Measurements from ENCODE around the gene MUC3A.

MUC3A gene

DNA sequence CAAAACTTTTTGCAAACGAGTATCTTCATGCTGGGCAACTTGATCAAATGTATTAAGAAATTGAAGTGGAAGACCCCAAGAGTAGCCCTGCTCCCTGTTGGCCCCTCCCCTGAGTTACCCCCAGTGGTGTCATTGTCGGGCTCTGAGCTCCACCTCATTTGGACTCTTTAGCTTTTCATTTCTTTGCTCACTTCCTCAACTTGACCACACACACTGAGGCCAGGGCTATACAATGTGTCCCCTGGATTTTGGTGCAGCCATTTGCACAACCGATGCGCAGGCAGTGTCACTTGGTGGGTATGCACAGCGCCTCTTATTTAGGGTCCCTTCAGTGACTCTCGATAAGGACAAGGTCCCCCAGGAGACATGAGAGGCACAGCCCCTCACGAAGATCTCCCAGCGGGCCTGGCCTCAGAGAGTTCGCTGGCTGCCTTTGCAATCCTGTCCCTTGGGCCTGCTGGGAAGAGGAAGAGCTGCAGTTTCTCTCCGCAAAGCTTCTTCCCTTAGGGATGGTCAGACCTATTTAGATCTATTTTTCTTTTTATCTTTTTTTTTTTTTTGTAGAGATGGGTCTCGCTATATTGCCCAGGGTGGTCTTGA lies 2.5 kb upstream of the MUC3A start:
- Histone ChIP-seq H3K36me3 (ENCODE audit: control insufficient read depth, insufficient read depth, low read length, severe bottlenecking) (no peaks in the 10 kb centered on the region), H3K9me3 (ENCODE audit: control insufficient read depth, low read length) (peaks cover 5% of the 10 kb centered on the region), H3K27me3 (replicated peaks; ENCODE audit: control insufficient read depth, insufficient read depth, low read length) (peaks cover 45% of the 10 kb centered on the region), H3K4me3 (ENCODE audit: low read length) (no peak overlapping the region), H3K4me1 (ENCODE audit: control insufficient read depth, insufficient read depth, low read length) (peaks cover 5% of the 10 kb centered on the region), H3K9ac (ENCODE audit: low read length) (no peak overlapping the region)
- no peak for DNase-seq (ENCODE audit: low read depth)

DNA sequence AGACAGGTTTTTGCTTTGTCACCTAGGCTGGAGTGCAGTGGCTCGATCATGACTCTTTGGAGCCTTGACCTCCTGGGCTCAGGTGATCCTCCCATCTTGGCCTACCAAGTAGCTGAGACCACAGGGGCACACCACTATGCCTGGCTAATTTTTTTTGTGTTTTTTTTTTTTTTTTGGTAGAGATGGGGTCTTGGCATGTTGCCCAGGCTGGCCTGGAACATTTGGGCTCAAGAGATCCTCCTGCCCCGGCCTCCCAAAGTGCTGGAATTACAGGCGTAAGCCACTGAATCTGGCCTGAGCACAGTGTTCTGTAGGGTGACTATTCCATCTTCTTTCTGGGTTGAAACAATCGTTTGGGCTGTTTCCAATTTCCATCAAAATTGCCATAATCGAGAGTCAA lies 1.5 kb upstream of the MUC3A start:
- H3K27me3 ChIP-seq (replicated peaks; ENCODE audit: control insufficient read depth, insufficient read depth, low read length), result peaks cover 48% of the 10 kb centered on the region
- no peak for DNase-seq (ENCODE audit: low read depth)
- no peaks in the 10 kb centered on the region for H3K36me3 ChIP-seq (ENCODE audit: control insufficient read depth, insufficient read depth, low read length, severe bottlenecking)
- peaks cover under 1% of the 10 kb centered on the region for H3K4me1 ChIP-seq (ENCODE audit: control insufficient read depth, insufficient read depth, low read length)
- peaks cover 5% of the 10 kb centered on the region for H3K9me3 ChIP-seq (ENCODE audit: control insufficient read depth, low read length)
- H3K4me3 ChIP-seq (ENCODE audit: low read length), result no peak overlapping the region
- no peak overlapping the region for H3K9ac ChIP-seq (ENCODE audit: low read length)

DNA sequence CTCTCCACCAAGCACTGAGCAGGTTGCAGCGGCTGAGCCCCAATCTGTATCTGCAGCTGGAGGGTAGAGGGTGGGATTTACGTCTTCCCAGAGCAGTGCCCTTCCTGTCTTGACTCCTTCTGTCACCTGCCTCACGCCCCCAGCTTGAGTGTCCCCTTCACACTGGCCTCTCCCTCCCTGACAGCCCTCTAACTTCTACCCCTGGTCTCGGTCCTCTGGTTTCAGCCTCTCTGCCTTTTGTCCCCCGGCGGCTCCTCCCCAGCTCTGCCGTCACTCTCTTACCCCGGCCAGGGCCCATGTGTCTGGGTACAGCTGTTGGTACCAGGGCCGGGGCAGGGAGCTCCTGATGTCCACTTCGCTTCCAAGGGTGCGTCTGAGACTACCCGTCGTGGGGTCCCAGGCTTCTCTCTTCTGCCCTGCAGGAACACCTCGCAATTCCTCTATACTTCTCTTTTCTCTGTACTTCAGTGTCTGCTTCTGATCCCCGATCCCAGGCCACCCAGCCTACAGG lies 654 bp downstream of the MUC3A start:
- H3K27me3 ChIP-seq (replicated peaks; ENCODE audit: control insufficient read depth, insufficient read depth, low read length), result peaks cover 55% of the 10 kb centered on the region
- H3K36me3 ChIP-seq (ENCODE audit: control insufficient read depth, insufficient read depth, low read length, severe bottlenecking), result no peaks in the 10 kb centered on the region
- no peak overlapping the region for H3K4me3 ChIP-seq (ENCODE audit: low read length)
- H3K9ac ChIP-seq (ENCODE audit: low read length), result no peak overlapping the region
- no peaks in the 10 kb centered on the region for H3K4me1 ChIP-seq (ENCODE audit: control insufficient read depth, insufficient read depth, low read length)
- peaks cover 10% of the 10 kb centered on the region for H3K9me3 ChIP-seq (ENCODE audit: control insufficient read depth, low read length)
- DNase-seq (ENCODE audit: low read depth), result no peak

DNA sequence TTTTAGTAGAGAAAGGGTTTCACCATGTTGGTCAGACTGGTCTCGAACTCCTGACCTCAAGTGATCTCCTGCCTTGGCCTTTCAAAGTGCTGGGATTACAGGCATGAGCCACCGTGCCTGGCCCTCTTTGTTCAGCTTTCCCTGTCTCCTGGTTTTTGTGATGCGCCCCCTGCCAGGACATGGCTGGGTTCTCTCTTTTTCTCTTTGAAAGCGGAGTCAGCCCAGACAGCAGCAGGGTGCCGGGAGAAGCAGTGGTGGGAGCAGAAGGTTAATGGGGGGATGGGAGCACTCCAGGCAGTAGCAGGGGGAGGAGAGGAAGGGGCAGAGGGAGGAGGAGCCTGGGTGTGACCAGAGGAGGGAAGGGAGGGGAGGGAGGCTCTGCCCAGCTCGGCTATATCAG lies 1.8 kb downstream of the MUC3A start:
- Histone ChIP-seq H3K9ac (ENCODE audit: low read length) (no peak overlapping the region), H3K27me3 (replicated peaks; ENCODE audit: control insufficient read depth, insufficient read depth, low read length) (peaks cover 52% of the 10 kb centered on the region), H3K36me3 (ENCODE audit: control insufficient read depth, insufficient read depth, low read length, severe bottlenecking) (no peaks in the 10 kb centered on the region), H3K9me3 (ENCODE audit: control insufficient read depth, low read length) (peaks cover 15% of the 10 kb centered on the region), H3K4me3 (ENCODE audit: low read length) (no peak overlapping the region), H3K4me1 (ENCODE audit: control insufficient read depth, insufficient read depth, low read length) (no peaks in the 10 kb centered on the region)
- no peak for DNase-seq (ENCODE audit: low read depth)

DNA sequence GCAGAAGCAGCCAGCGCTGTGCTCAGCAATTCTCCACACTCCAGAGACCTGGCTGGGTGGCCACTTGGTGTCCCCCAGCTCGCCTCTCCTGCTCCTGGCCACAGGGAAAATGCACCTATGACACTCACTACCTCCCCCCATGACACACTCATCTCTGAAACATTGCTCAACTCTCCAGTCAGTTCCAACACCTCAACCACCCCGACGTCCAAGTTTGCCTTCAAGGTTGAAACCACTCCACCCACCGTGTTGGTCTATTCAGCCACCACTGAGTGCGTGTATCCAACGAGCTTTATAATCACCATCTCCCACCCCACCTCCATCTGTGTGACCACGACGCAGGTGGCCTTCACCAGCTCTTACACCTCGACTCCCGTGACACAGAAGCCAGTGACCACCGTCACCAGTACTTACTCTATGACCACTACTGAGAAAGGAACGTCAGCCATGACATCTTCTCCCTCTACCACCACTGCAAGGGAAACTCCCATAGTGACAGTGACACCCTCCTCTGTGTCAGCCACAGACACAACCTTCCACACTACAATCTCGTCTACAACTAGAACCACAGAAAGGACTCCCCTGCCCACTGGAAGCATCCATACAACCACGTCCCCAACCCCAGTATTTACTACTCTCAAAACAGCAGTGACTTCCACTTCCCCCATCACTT lies 2.7 kb downstream of the MUC3A start:
- no peak overlapping the region for H3K4me3 ChIP-seq (ENCODE audit: low read length)
- DNase-seq (ENCODE audit: low read depth), result no peak
- no peaks in the 10 kb centered on the region for H3K36me3 ChIP-seq (ENCODE audit: control insufficient read depth, insufficient read depth, low read length, severe bottlenecking)
- H3K9ac ChIP-seq (ENCODE audit: low read length), result no peak overlapping the region
- H3K27me3 ChIP-seq (replicated peaks; ENCODE audit: control insufficient read depth, insufficient read depth, low read length), result peaks cover 51% of the 10 kb centered on the region
- H3K4me1 ChIP-seq (ENCODE audit: control insufficient read depth, insufficient read depth, low read length), result no peaks in the 10 kb centered on the region
- H3K9me3 ChIP-seq (ENCODE audit: control insufficient read depth, low read length), result peaks cover 22% of the 10 kb centered on the region

DNA sequence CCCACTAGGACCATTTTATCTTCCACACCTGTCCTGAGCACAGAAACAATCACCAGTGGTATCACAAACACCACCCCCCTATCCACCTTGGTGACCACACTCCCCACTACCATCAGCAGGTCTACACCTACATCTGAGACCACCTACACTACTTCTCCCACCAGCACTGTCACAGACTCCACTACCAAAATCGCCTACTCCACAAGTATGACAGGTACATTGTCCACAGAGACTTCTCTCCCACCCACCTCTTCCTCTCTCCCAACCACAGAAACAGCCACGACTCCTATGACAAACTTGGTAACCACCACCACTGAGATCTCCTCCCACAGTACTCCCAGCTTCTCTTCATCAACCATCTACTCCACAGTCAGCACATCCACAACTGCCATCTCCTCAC lies 3.3 kb downstream of the MUC3A start:
- no peak for DNase-seq (ENCODE audit: low read depth)
- H3K9me3 ChIP-seq (ENCODE audit: control insufficient read depth, low read length), result peaks cover 22% of the 10 kb centered on the region
- H3K4me3 ChIP-seq (ENCODE audit: low read length), result no peak overlapping the region
- H3K9ac ChIP-seq (ENCODE audit: low read length), result no peak overlapping the region
- no peaks in the 10 kb centered on the region for H3K4me1 ChIP-seq (ENCODE audit: control insufficient read depth, insufficient read depth, low read length)
- H3K36me3 ChIP-seq (ENCODE audit: control insufficient read depth, insufficient read depth, low read length, severe bottlenecking), result no peaks in the 10 kb centered on the region
- peaks cover 51% of the 10 kb centered on the region for H3K27me3 ChIP-seq (replicated peaks; ENCODE audit: control insufficient read depth, insufficient read depth, low read length)

DNA sequence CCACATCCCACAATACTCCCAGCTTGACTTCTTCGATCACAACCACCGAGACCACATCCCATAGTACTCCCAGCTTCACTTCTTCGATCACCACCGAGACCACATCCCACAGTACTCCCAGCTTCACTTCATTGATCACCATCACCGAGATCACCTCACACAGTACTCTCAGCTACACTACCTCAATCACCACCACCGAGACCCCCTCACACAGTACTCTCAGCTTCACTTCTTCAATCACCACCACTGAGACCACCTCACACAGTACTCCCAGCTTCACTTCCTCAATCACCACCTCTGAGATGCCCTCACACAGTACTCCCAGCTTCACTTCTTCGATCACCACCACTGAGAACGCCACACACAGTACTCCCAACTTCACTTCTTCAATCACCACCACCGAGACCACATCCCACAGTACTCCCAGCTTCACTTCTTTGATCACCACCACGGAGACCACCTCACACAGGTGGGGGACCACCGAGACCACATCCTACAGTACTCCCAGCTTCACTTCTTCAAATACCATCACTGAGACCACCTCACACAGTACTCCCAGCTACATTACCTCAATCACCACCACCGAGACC lies 8.6 kb downstream of the MUC3A start:
- Histone ChIP-seq H3K4me3 (ENCODE audit: low read length) (no peak overlapping the region), H3K27me3 (replicated peaks; ENCODE audit: control insufficient read depth, insufficient read depth, low read length) (peaks cover 64% of the 10 kb centered on the region), H3K9ac (ENCODE audit: low read length) (no peak overlapping the region), H3K4me1 (ENCODE audit: control insufficient read depth, insufficient read depth, low read length) (no peaks in the 10 kb centered on the region), H3K36me3 (ENCODE audit: control insufficient read depth, insufficient read depth, low read length, severe bottlenecking) (no peaks in the 10 kb centered on the region), H3K9me3 (ENCODE audit: control insufficient read depth, low read length) (peaks cover 32% of the 10 kb centered on the region)
- DNase-seq (ENCODE audit: low read depth), result no peak

DNA sequence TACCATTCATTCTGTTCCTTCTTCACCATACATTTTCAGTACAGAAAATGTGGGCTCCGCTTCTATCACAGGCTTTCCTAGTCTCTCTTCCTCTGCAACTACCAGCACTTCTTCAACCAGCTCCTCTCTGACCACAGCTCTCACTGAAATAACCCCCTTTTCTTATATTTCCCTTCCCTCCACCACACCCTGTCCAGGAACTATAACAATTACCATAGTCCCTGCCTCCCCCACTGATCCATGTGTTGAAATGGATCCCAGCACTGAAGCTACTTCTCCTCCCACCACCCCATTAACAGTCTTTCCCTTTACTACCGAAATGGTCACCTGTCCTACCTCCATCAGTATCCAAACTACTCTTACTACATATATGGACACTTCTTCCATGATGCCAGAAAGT lies 10.6 kb downstream of the MUC3A start:
- peaks cover 21% of the 10 kb centered on the region for H3K9me3 ChIP-seq (ENCODE audit: control insufficient read depth, low read length)
- DNase-seq (ENCODE audit: low read depth), result no peak
- H3K4me3 ChIP-seq (ENCODE audit: low read length), result no peak overlapping the region
- no peak overlapping the region for H3K9ac ChIP-seq (ENCODE audit: low read length)
- peaks cover 58% of the 10 kb centered on the region for H3K27me3 ChIP-seq (replicated peaks; ENCODE audit: control insufficient read depth, insufficient read depth, low read length)
- no peaks in the 10 kb centered on the region for H3K36me3 ChIP-seq (ENCODE audit: control insufficient read depth, insufficient read depth, low read length, severe bottlenecking)
- no peaks in the 10 kb centered on the region for H3K4me1 ChIP-seq (ENCODE audit: control insufficient read depth, insufficient read depth, low read length)

DNA sequence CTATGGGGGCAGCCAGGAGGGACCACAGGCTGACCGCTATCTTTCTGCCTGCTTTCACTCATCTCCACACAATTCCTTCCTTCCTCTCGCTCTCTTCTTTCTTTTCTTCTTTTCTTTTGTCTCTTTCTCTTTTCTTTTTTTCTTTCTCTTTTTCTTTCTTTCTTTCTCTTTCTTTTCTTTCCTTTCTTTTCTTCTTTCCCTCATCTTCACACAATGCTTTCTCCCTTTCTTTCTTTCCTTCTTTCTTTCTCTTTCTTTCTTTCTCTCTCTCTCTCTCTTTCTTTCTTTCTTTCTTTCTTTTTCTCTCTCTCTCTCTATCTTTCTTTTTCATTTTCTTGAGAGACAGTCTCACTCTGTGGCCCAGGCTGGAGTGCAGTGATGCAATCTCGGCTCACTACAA lies 13.2 kb downstream of the MUC3A start:
- Histone ChIP-seq H3K4me3 (ENCODE audit: low read length) (no peak overlapping the region), H3K27me3 (replicated peaks; ENCODE audit: control insufficient read depth, insufficient read depth, low read length) (peaks cover 68% of the 10 kb centered on the region), H3K36me3 (ENCODE audit: control insufficient read depth, insufficient read depth, low read length, severe bottlenecking) (no peaks in the 10 kb centered on the region), H3K4me1 (ENCODE audit: control insufficient read depth, insufficient read depth, low read length) (no peaks in the 10 kb centered on the region), H3K9me3 (ENCODE audit: control insufficient read depth, low read length) (peaks cover 9% of the 10 kb centered on the region), H3K9ac (ENCODE audit: low read length) (no peak overlapping the region)
- DNase-seq (ENCODE audit: low read depth), result no peak

DNA sequence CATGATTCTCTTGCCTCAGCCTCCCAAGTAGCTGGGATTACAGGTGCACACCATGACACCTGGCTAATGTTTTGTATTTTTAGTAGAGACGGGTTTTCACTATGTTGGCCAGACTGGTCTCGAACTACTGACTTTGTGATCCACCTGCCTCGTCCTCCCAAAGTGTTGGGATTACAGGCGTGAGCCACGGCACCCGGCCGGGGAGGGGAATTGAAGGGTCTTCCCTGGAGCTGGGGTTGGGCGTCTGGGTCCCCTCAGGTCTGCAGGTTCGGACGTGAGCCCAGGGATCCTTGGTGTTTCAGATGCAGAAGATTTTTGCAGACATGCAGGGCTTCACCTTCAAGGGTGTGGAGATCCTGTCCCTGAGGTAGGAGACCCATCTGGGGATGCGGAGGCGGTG lies 14.1 kb downstream of the MUC3A start:
- no peak overlapping the region for H3K9ac ChIP-seq (ENCODE audit: low read length)
- no peaks in the 10 kb centered on the region for H3K4me1 ChIP-seq (ENCODE audit: control insufficient read depth, insufficient read depth, low read length)
- peaks cover 3% of the 10 kb centered on the region for H3K9me3 ChIP-seq (ENCODE audit: control insufficient read depth, low read length)
- H3K4me3 ChIP-seq (ENCODE audit: low read length), result no peak overlapping the region
- peaks cover 70% of the 10 kb centered on the region for H3K27me3 ChIP-seq (replicated peaks; ENCODE audit: control insufficient read depth, insufficient read depth, low read length)
- DNase-seq (ENCODE audit: low read depth), result no peak
- no peaks in the 10 kb centered on the region for H3K36me3 ChIP-seq (ENCODE audit: control insufficient read depth, insufficient read depth, low read length, severe bottlenecking)

DNA sequence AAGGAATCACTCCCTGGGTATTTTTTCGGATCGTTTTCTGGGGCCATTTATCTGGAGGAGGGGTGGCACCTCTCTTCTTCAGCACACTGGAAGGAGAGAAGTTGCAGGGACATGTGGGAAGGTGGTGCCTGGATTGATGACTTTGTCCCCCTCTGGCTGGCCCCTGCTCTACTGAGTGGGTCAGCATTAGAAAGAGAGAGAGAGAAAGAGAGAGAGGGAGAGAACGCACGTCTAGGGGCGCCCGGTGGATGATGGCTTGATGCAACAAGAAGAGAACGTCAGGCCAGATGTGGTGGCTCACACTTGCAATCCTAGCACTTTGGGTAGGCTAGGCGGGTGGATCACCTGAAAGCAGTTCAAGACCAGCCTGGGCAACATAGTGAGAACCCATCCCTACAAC lies 14.5 kb downstream of the MUC3A start:
- DNase-seq (ENCODE audit: low read depth), result no peak
- H3K9me3 ChIP-seq (ENCODE audit: control insufficient read depth, low read length), result peaks cover 3% of the 10 kb centered on the region
- H3K4me1 ChIP-seq (ENCODE audit: control insufficient read depth, insufficient read depth, low read length), result no peaks in the 10 kb centered on the region
- no peak overlapping the region for H3K4me3 ChIP-seq (ENCODE audit: low read length)
- no peak overlapping the region for H3K9ac ChIP-seq (ENCODE audit: low read length)
- peaks cover 72% of the 10 kb centered on the region for H3K27me3 ChIP-seq (replicated peaks; ENCODE audit: control insufficient read depth, insufficient read depth, low read length)
- H3K36me3 ChIP-seq (ENCODE audit: control insufficient read depth, insufficient read depth, low read length, severe bottlenecking), result no peaks in the 10 kb centered on the region
